HepG2 (cell line): ENCODE data around the gene NNAT. TPM values are rescaled to one million over a fixed set of nuclear protein-coding genes. Genes with fewer than 3 reads are reported as not detected.

ENCODE experiments used
- ARNTL ChIP-seq: sonication (generic); formaldehyde crosslinking; IDR thresholded peaks from 2 replicates; pipeline ENCODE4 v1.4.0; 2020; ENCODE audit warnings: mild to moderate bottlenecking, missing genetic modification reagents
- BHLHE40 ChIP-seq: IDR thresholded peaks from 2 replicates; pipeline ENCODE4 v1.6.1; 2011; ENCODE audit warnings: low read length, improper control_type of control experiment
- CENPX ChIP-seq: sonication (generic); formaldehyde crosslinking; IDR thresholded peaks from 2 replicates; pipeline ENCODE4 v1.9.0; 2021; ENCODE audit warnings: mild to moderate bottlenecking, missing genetic modification reagents, moderate library complexity
- FOXA1 ChIP-seq, 2 experiments: fragments of 450-650 bp in 1 of 2; sonication (generic) in 1 of 2; formaldehyde crosslinking in 1 of 2; IDR thresholded peaks; 2 replicates each; pipeline versions ENCODE4 v1.4.0 to v1.6.1; 2016 to 2020; ENCODE audit warnings: missing genetic modification reagents in 1 of 2
- FOXO1 ChIP-seq: sonication (generic); formaldehyde crosslinking; IDR thresholded peaks from 2 replicates; pipeline ENCODE4 v1.4.0; 2020; ENCODE audit warnings: missing genetic modification reagents
- GATAD2A ChIP-seq: IDR thresholded peaks from 2 replicates; pipeline ENCODE4 v1.6.1; 2016
- GFI1 ChIP-seq: sonication (generic); formaldehyde crosslinking; IDR thresholded peaks from 2 replicates; pipeline ENCODE4 v1.5.0; 2020; ENCODE audit warnings: missing genetic modification reagents, mild to moderate bottlenecking, borderline replicate concordance
- GMEB2 ChIP-seq: IDR thresholded peaks from 2 replicates; pipeline ENCODE4 v1.6.1; 2016; ENCODE audit warnings: missing biosample characterization, missing genetic modification reagents, low read depth
- GPN1 ChIP-seq: sonication (generic); formaldehyde crosslinking; IDR thresholded peaks from 2 replicates; pipeline ENCODE4 v1.5.1; 2020; ENCODE audit warnings: missing genetic modification reagents, borderline replicate concordance
- HMG20A ChIP-seq: IDR thresholded peaks from 2 replicates; pipeline ENCODE4 v1.6.1; 2016; ENCODE audit warnings: borderline replicate concordance
- KDM1A ChIP-seq: IDR thresholded peaks from 2 replicates; pipeline ENCODE4 v1.6.1; 2016; ENCODE audit warnings: missing compliant biosample characterization
- MTF1 ChIP-seq: sonication (generic); formaldehyde crosslinking; IDR thresholded peaks from 2 replicates; pipeline ENCODE4 v1.5.0; 2020; ENCODE audit warnings: missing genetic modification reagents
- RBFOX2 ChIP-seq: fragments of 200-400 bp; formaldehyde crosslinking; IDR thresholded peaks from 2 replicates; pipeline ENCODE4 v1.6.1; 2017; ENCODE audit warnings: low read depth, mild to moderate bottlenecking, low read length
- RBM39 ChIP-seq: fragments of 200-400 bp; formaldehyde crosslinking; IDR thresholded peaks from one replicate; pipeline ENCODE4 v1.6.1; 2018; ENCODE audit warnings: antibody characterized with exemption, mild to moderate bottlenecking, low read depth, low read length; ENCODE audit not compliant: poor library complexity, severe bottlenecking
- RFX3 ChIP-seq: IDR thresholded peaks from 2 replicates; pipeline ENCODE4 v1.6.1; 2016; ENCODE audit warnings: missing biosample characterization, missing genetic modification reagents
- SALL2 ChIP-seq: sonication (generic); formaldehyde crosslinking; IDR thresholded peaks from 2 replicates; pipeline ENCODE4 v1.8.1; 2023; ENCODE audit warnings: mild to moderate bottlenecking, missing genetic modification reagents, inconsistent platforms
- SP4 ChIP-seq: sonication (generic); formaldehyde crosslinking; IDR thresholded peaks from 2 replicates; pipeline ENCODE4 v1.8.1; 2023; ENCODE audit warnings: mild to moderate bottlenecking, missing genetic modification reagents
- TBX3 ChIP-seq: fragments of 450-650 bp; IDR thresholded peaks from 2 replicates; pipeline ENCODE4 v1.6.1; 2017; ENCODE audit warnings: antibody characterized with exemption, mild to moderate bottlenecking, inconsistent platforms, borderline replicate concordance
- TMF1 ChIP-seq: sonication (generic); formaldehyde crosslinking; IDR thresholded peaks from 2 replicates; pipeline ENCODE4 v1.8.1; 2022; ENCODE audit warnings: low read depth, missing genetic modification reagents
- ZEB1 ChIP-seq: IDR thresholded peaks from 2 replicates; pipeline ENCODE4 v1.6.1; 2012; ENCODE audit warnings: mild to moderate bottlenecking, low read depth, inconsistent platforms; ENCODE audit not compliant: insufficient replicate concordance
- ZFX ChIP-seq: sonication (generic); formaldehyde crosslinking; IDR thresholded peaks from 2 replicates; pipeline ENCODE4 v1.4.0; 2020; ENCODE audit warnings: mild to moderate bottlenecking, low read depth, missing genetic modification reagents, moderate library complexity
- ZGPAT ChIP-seq: IDR thresholded peaks from 2 replicates; pipeline ENCODE4 v1.6.1; 2016; ENCODE audit warnings: mild to moderate bottlenecking
- ZHX1 ChIP-seq: sonication (generic); formaldehyde crosslinking; IDR thresholded peaks from 2 replicates; pipeline ENCODE4 v1.8.1; 2022; ENCODE audit warnings: low read depth, mild to moderate bottlenecking, missing genetic modification reagents
- ZNF564 ChIP-seq: sonication (generic); formaldehyde crosslinking; IDR thresholded peaks from 2 replicates; pipeline ENCODE4 v1.8.1; 2023; ENCODE audit warnings: mild to moderate bottlenecking, missing genetic modification reagents
- ZNF616 ChIP-seq: sonication (generic); formaldehyde crosslinking; IDR thresholded peaks from 2 replicates; pipeline ENCODE4 v1.5.0; 2020; ENCODE audit warnings: low read depth, mild to moderate bottlenecking, missing genetic modification reagents
- ZNF674 ChIP-seq: sonication (generic); formaldehyde crosslinking; IDR thresholded peaks from 2 replicates; pipeline ENCODE4 v1.5.0; 2020; ENCODE audit warnings: low read depth, mild to moderate bottlenecking, missing genetic modification reagents
- ZNF777 ChIP-seq: sonication (generic); formaldehyde crosslinking; IDR thresholded peaks from 2 replicates; pipeline ENCODE4 v1.4.0; 2020; ENCODE audit warnings: missing genetic modification reagents
- polyA plus RNA-seq, 8 experiments: library from polyadenylated mRNA; depleted of rRNA in 3 of 8; stranded (reverse) in 7 of 8; unstranded in 1 of 8; fragments of >200 nt; fragmentation: Illumina TruSeq in 4 of 8; extraction: Trizol in 4 of 8; gene quantifications; 2 replicates each; pipeline versions ENCODE4 v1.2.1 to v1.2.3, GENCODE V29; 2011 to 2016; ENCODE audit warnings: low read depth in 4 of 8, missing spikeins in 1 of 8, mixed read lengths in 1 of 8; ENCODE audit not compliant: insufficient read depth in 1 of 8
- total RNA-seq, 5 experiments: library from RNA; depleted of rRNA; stranded (reverse); fragments of >200 nt; fragmentation: Illumina TruSeq; extraction: Trizol; gene quantifications; 2 replicates each; pipeline ENCODE4 v1.2.3, GENCODE V29; 2016; ENCODE audit warnings: low read depth in 1 of 5

The NNAT gene
- total and polyA plus RNA-seq, 2 of the 13 experiments (the other 11 are each of a cell fraction or from before 2014, with no cell fraction given), result not detected

GRCh38 chr20:37564388-37565133, 43.5 kb downstream of the NNAT start (continued):
- TF ChIP-seq TMF1 (CRISPR knock-in tag), result no peak
- TF ChIP-seq ZNF674, result no peak
- TF ChIP-seq KDM1A (CRISPR knock-in tag), result peak; percentile 62
- no peak for TF ChIP-seq SALL2 (CRISPR knock-in tag)
- 0 out of 2 replicates have a peak, but pooled peaks have one; percentile 45 for TF ChIP-seq ZFX
- TF ChIP-seq FOXO1 (CRISPR knock-in tag), result peak; percentile 38
- TF ChIP-seq ZGPAT (CRISPR knock-in tag), result peak; percentile 36; the same call in 1 of the 2 replicates
- TF ChIP-seq MTF1, result no peak
- TF ChIP-seq ZEB1, result peak; percentile 25
- no peak for TF ChIP-seq RBFOX2
- TF ChIP-seq CENPX (CRISPR knock-in tag), result no peak
- TF ChIP-seq ZNF616 (CRISPR knock-in tag), result no peak
- TF ChIP-seq HMG20A (CRISPR knock-in tag), result no peak
- TF ChIP-seq ZNF564 (CRISPR knock-in tag), result no peak
- TF ChIP-seq GATAD2A (CRISPR knock-in tag), result 0 out of 2 replicates have a peak, but pooled peaks have one; percentile 22
- TF ChIP-seq GMEB2, result no peak
- TF ChIP-seq GFI1 (CRISPR knock-in tag), result 0 out of 2 replicates have a peak, but pooled peaks have one; percentile 10
- no peak for TF ChIP-seq RFX3 (CRISPR knock-in tag)
- TF ChIP-seq SP4, result no peak
- TF ChIP-seq ARNTL (CRISPR knock-in tag), result no peak
- TF ChIP-seq ZNF777 (CRISPR knock-in tag), result no peak
- no peak for TF ChIP-seq ZHX1 (CRISPR knock-in tag)
- 0 out of 2 replicates have a peak, but pooled peaks have one; percentile 9 for TF ChIP-seq BHLHE40
- no peak for TF ChIP-seq GPN1 (CRISPR knock-in tag)
- TF ChIP-seq FOXA1 (IDR thresholded peaks at IDR 0.05), result no peak
- no peak for TF ChIP-seq FOXA1 (CRISPR knock-in tag; IDR thresholded peaks at IDR 0.05)
- peak; percentile 60 for TF ChIP-seq RBM39
- TF ChIP-seq TBX3, result no peak
